Adrenal gland (tissue), 5 donors: ENCODE data around the gene PPP2R1B.

Source experiments
- POLR2A ChIP-seq, 2 donors: fragments of 450-650 bp; IDR thresholded peaks; one replicate each; pipeline ENCODE4 v1.6.1; 2017; ENCODE audit warnings: antibody characterized with exemption in 2 of 2, mild to moderate bottlenecking in 2 of 2, moderate library complexity in 1 of 2
- TF ChIP-seq, protein P1 (sequence below), 6 experiments: fragments of 450-650 bp in 4 of 6; fragments of 200-600 bp in 2 of 6; sonication (generic) in 1 of 6; IDR thresholded peaks; 1 replicate in 5 of 6; 2 replicates in 1 of 6; pipeline versions ENCODE4 v1.5.1 to v1.8.0; 2016 to 2021; ENCODE audit warnings: antibody characterized with exemption in 6 of 6, mild to moderate bottlenecking in 2 of 6, moderate library complexity in 1 of 6
- donor health status: DM: no; HTN: no; CAD: no.

- TF ChIP-seq, protein P1, sequence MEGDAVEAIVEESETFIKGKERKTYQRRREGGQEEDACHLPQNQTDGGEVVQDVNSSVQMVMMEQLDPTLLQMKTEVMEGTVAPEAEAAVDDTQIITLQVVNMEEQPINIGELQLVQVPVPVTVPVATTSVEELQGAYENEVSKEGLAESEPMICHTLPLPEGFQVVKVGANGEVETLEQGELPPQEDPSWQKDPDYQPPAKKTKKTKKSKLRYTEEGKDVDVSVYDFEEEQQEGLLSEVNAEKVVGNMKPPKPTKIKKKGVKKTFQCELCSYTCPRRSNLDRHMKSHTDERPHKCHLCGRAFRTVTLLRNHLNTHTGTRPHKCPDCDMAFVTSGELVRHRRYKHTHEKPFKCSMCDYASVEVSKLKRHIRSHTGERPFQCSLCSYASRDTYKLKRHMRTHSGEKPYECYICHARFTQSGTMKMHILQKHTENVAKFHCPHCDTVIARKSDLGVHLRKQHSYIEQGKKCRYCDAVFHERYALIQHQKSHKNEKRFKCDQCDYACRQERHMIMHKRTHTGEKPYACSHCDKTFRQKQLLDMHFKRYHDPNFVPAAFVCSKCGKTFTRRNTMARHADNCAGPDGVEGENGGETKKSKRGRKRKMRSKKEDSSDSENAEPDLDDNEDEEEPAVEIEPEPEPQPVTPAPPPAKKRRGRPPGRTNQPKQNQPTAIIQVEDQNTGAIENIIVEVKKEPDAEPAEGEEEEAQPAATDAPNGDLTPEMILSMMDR (IDR thresholded peaks at IDR 0.05) = no peak
- no peak for TF ChIP-seq POLR2A (IDR thresholded peaks at IDR 0.05)
Observed at GRCh38 chr11:111739299-111739698, 26.9 kb downstream of the PPP2R1B start.
